WERI-Rb-1 (cell line): ENCODE results near the gene C6orf136.
A peak's percentile ranks its signal among the peaks of the same experiment; 100 is the strongest.
"Not testable (repeated sequence)": the region's sequence is repeated elsewhere in the genome, so short reads cannot be mapped to it uniquely, and the experiment has no call there.

Experiments used
- DNase-seq: peaks from one replicate; pipeline ENCODE4 v3.0.0-alpha.2; 2020
- H3K27ac ChIP-seq: fragments of 250-450 bp; sonication (Bioruptor Pico); 2 replicates; pipeline ENCODE4 v1.5.1; 2020; ENCODE audit warnings: mild to moderate bottlenecking, moderate library complexity
- H3K27me3 ChIP-seq: fragments of 250-450 bp; sonication (Bioruptor Pico); 2 replicates; pipeline ENCODE4 v1.5.1; 2021; ENCODE audit warnings: mild to moderate bottlenecking, low read depth, moderate library complexity; ENCODE audit not compliant: insufficient read depth, severe bottlenecking
- H3K36me3 ChIP-seq: fragments of 250-450 bp; sonication (Bioruptor Pico); 2 replicates; pipeline ENCODE4 v1.5.1; 2020; ENCODE audit warnings: mild to moderate bottlenecking, moderate library complexity
- H3K4me3 ChIP-seq: 2 replicates; pipeline ENCODE4 v1.5.1; 2011; ENCODE audit warnings: low read depth, mild to moderate bottlenecking, control low read depth, low read length
- H3K9me3 ChIP-seq: fragments of 250-450 bp; sonication (Bioruptor Pico); 2 replicates; pipeline ENCODE4 v1.5.1; 2021; ENCODE audit warnings: mild to moderate bottlenecking, moderate library complexity; ENCODE audit not compliant: severe bottlenecking
- TF ChIP-seq, protein P1 (sequence below): IDR thresholded peaks from 2 replicates; pipeline ENCODE4 v1.5.1; 2011; ENCODE audit warnings: low read depth, mild to moderate bottlenecking, control low read depth, inconsistent platforms, low read length

C6orf136 gene

GRCh38 chr6:30657454-30657853, 10.5 kb downstream of the C6orf136 start:
- Histone ChIP-seq H3K9me3 (no peaks in the 10 kb centered on the region), H3K36me3 (peaks cover 99% of the 10 kb centered on the region), H3K4me3 (no peak overlapping the region), H3K27me3 (no peaks in the 10 kb centered on the region), H3K27ac (no peak overlapping the region)
- TF ChIP-seq, protein P1, sequence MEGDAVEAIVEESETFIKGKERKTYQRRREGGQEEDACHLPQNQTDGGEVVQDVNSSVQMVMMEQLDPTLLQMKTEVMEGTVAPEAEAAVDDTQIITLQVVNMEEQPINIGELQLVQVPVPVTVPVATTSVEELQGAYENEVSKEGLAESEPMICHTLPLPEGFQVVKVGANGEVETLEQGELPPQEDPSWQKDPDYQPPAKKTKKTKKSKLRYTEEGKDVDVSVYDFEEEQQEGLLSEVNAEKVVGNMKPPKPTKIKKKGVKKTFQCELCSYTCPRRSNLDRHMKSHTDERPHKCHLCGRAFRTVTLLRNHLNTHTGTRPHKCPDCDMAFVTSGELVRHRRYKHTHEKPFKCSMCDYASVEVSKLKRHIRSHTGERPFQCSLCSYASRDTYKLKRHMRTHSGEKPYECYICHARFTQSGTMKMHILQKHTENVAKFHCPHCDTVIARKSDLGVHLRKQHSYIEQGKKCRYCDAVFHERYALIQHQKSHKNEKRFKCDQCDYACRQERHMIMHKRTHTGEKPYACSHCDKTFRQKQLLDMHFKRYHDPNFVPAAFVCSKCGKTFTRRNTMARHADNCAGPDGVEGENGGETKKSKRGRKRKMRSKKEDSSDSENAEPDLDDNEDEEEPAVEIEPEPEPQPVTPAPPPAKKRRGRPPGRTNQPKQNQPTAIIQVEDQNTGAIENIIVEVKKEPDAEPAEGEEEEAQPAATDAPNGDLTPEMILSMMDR, result no peak
- DNase-seq, result no peak

- H3K27me3 ChIP-seq, H3K9me3 ChIP-seq, DNase-seq, H3K27ac ChIP-seq, H3K4me3 ChIP-seq: not testable (repeated sequence)
- H3K36me3 ChIP-seq, result peaks cover 99% of the 10 kb centered on the region
Measured at GRCh38 chr6:30657922-30658321, 11.0 kb downstream of the C6orf136 start.

GRCh38 chr6:30664994-30665767, 18.2 kb downstream of the C6orf136 start:
- no peak for DNase-seq
- TF ChIP-seq, protein P1, result no peak
- H3K27me3 ChIP-seq, result no peaks in the 10 kb centered on the region
- H3K27ac ChIP-seq, result no peak overlapping the region
- H3K36me3 ChIP-seq, result peaks cover 95% of the 10 kb centered on the region
- H3K9me3 ChIP-seq, result no peaks in the 10 kb centered on the region
- no peak overlapping the region for H3K4me3 ChIP-seq

DNA sequence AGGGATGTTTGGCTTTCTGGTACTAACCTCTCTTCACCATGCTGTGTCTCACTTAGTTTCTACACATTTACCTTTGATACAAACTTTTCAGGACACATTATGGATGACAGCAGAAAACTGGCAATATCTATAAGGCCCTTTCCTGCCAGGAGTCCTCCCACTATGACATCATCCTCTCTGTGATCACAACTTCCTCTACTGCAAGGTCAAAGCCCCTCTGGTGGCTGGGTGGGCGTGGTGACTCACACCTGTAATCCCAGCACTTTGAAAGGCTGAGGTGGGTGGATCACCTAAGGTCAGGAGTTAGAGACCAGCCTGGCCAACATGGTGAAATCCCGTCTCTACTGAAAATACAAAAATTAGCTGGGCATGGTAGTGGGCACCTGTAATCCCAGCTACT, 19.4 kb downstream of the C6orf136 start:
- DNase-seq, H3K27ac ChIP-seq, H3K4me3 ChIP-seq, H3K9me3 ChIP-seq, H3K27me3 ChIP-seq: not testable (repeated sequence)
- H3K36me3 ChIP-seq, result peaks cover 93% of the 10 kb centered on the region

- DNase-seq, result no peak
- TF ChIP-seq, protein P1, result peak; percentile 43
- H3K36me3 ChIP-seq, result peaks cover 55% of the 10 kb centered on the region
- H3K27me3 ChIP-seq, result no peaks in the 10 kb centered on the region
- no peak overlapping the region for H3K4me3 ChIP-seq
- no peak overlapping the region for H3K27ac ChIP-seq
- H3K9me3 ChIP-seq, result no peaks in the 10 kb centered on the region
Measured at GRCh38 chr6:30670760-30671527, 24.0 kb downstream of the C6orf136 start.

- H3K27me3 ChIP-seq, result no peaks in the 10 kb centered on the region
- peaks cover 58% of the 10 kb centered on the region for H3K36me3 ChIP-seq
- TF ChIP-seq, protein P1, result peak; percentile 86
- H3K4me3 ChIP-seq, result peak within 1 kb of the TSS; percentile 96
- peak; percentile 100 for DNase-seq
- H3K9me3 ChIP-seq, result no peaks in the 10 kb centered on the region
- peak within 1 kb of the TSS; percentile 65 for H3K27ac ChIP-seq
Measured at GRCh38 chr6:30672445-30673253, 25.7 kb downstream of the C6orf136 start, which contains the start of gene DHX16. Gene DHX16 (minus strand): TSS chr6:30673006. CDS start chr6:30672841, 165 bp downstream.
